H1 (cell line): ENCODE data around the gene KANSL1. TPM values are rescaled to one million over a fixed set of nuclear protein-coding genes. Genes with fewer than 3 reads are reported as not detected.

Source experiments
- CTCF ChIA-PET: fragments of 300-600 bp; sonication (Branson Sonifier 250); formaldehyde crosslinking; loops from one replicate; lab custom pipeline; 2021; ENCODE audit not compliant: partially characterized antibody; lab: Charles Lee
- POLR2A ChIA-PET: fragments of 300-600 bp; sonication (Branson Sonifier 250); formaldehyde crosslinking; loops from one replicate; lab custom pipeline; 2021; ENCODE audit warnings: inconsistent platforms; ENCODE audit not compliant: partially characterized antibody; lab: Charles Lee
- DNase-seq, 2 experiments: peaks; one replicate each; pipeline versions ENCODE4 v3.0.0 to v3.0.0-alpha.2; 2010 to 2022; ENCODE audit warnings: low spot score in 2 of 2, low read depth in 1 of 2, mixed read lengths in 1 of 2
- FAIRE-seq: peaks from 2 replicates; lab custom pipeline; 2011; peaks lifted over from hg19 to GRCh38; lab: Jason Lieb, UNC
- H2AFZ ChIP-seq: 2 replicates; pipeline ENCODE4 v1.8.1; 2012; ENCODE audit warnings: low read length, inconsistent platforms
- H2AK5ac ChIP-seq: 2 replicates; pipeline ENCODE4 v1.6.1; 2013; ENCODE audit warnings: low read depth, low read length
- H2BK120ac ChIP-seq: replicated peaks from 2 replicates; pipeline ENCODE3; 2013; ENCODE audit warnings: low read depth, low read length, inconsistent platforms
- H2BK12ac ChIP-seq: 2 replicates; pipeline ENCODE4 v1.6.1; 2013; ENCODE audit warnings: low read depth, low read length
- H2BK15ac ChIP-seq: 2 replicates; pipeline ENCODE4 v1.6.1; 2013; ENCODE audit warnings: low read length
- H2BK20ac ChIP-seq: 2 replicates; pipeline ENCODE4 v1.6.1; 2013; ENCODE audit warnings: low read length
- H2BK5ac ChIP-seq: 2 replicates; pipeline ENCODE4 v1.6.1; 2013; ENCODE audit warnings: low read depth, low read length
- H3K14ac ChIP-seq: 2 replicates; pipeline ENCODE4 v1.6.1; 2013; ENCODE audit warnings: inconsistent platforms; ENCODE audit not compliant: insufficient read length
- H3K18ac ChIP-seq: 2 replicates; pipeline ENCODE4 v1.6.1; 2013; ENCODE audit warnings: low read length; ENCODE audit errors: extremely low read depth
- H3K23ac ChIP-seq: 2 replicates; pipeline ENCODE4 v1.6.1; 2013; ENCODE audit warnings: inconsistent platforms; ENCODE audit not compliant: insufficient read length
- H3K23me2 ChIP-seq: 2 replicates; pipeline ENCODE4 v1.6.1; 2013; ENCODE audit warnings: low read depth, low read length
- H3K27ac ChIP-seq: 2 replicates; pipeline ENCODE4 v1.6.1; 2011; ENCODE audit warnings: low read depth, low read length, inconsistent platforms
- H3K27me3 ChIP-seq, 4 experiments: replicated peaks in 1 of 4; 1 replicate in 1 of 4; 2 replicates in 3 of 4; pipeline versions ENCODE4 v1.6.1 to v1.8.1; 2011 to 2013; ENCODE audit warnings: low read length in 3 of 4, mild to moderate bottlenecking in 3 of 4, inconsistent platforms in 2 of 4, mixed read lengths in 2 of 4, moderate library complexity in 1 of 4; ENCODE audit not compliant: control insufficient read depth in 3 of 4, insufficient read depth in 3 of 4; ENCODE audit errors: extremely low read depth in 1 of 4
- H3K36me3 ChIP-seq, 4 experiments: 2 replicates each; pipeline versions ENCODE4 v1.6.1 to v1.8.1; 2011 to 2013; ENCODE audit warnings: mild to moderate bottlenecking in 4 of 4, low read length in 3 of 4, moderate library complexity in 2 of 4, control low read depth in 1 of 4, inconsistent platforms in 1 of 4; ENCODE audit not compliant: insufficient read depth in 4 of 4, control insufficient read depth in 2 of 4
- H3K4ac ChIP-seq: replicated peaks from 2 replicates; pipeline ENCODE3; 2013; ENCODE audit warnings: low read length, low read depth, mixed read lengths, inconsistent platforms; ENCODE audit not compliant: insufficient read length
- H3K4me1 ChIP-seq, 4 experiments: replicated peaks in 1 of 4; 1 replicate in 1 of 4; 2 replicates in 3 of 4; pipeline versions ENCODE4 v1.6.1 to v1.8.1; 2011 to 2013; ENCODE audit warnings: low read length in 3 of 4, inconsistent platforms in 2 of 4, mixed read lengths in 1 of 4; ENCODE audit not compliant: insufficient read depth in 4 of 4, control insufficient read depth in 3 of 4
- H3K4me2 ChIP-seq, 2 experiments: 2 replicates each; pipeline versions ENCODE4 v1.6.1 to v1.8.1; 2011 to 2013; ENCODE audit warnings: low read depth in 2 of 2, low read length in 2 of 2, control low read depth in 1 of 2, inconsistent platforms in 1 of 2, mild to moderate bottlenecking in 1 of 2; ENCODE audit not compliant: insufficient read depth in 1 of 2
- H3K4me3 ChIP-seq, 4 experiments: fragments of 200-600, 300-600 bp in 1 of 4; sonication (generic), shearing (Covaris generic), sonication (Bioruptor Twin) in 1 of 4; 2 replicates each; pipeline versions ENCODE4 v1.5.1 to v1.8.1; 2011 to 2016; ENCODE audit warnings: low read length in 4 of 4, low read depth in 3 of 4, control low read depth in 2 of 4, inconsistent platforms in 2 of 4, mild to moderate bottlenecking in 2 of 4, mixed read lengths in 1 of 4, moderate library complexity in 1 of 4; ENCODE audit not compliant: insufficient read depth in 2 of 4; ENCODE audit errors: extremely low read depth in 1 of 4
- H3K56ac ChIP-seq: replicated peaks from 2 replicates; pipeline ENCODE3; 2013; ENCODE audit warnings: low read depth, mild to moderate bottlenecking, mixed read lengths, low read length, inconsistent platforms; ENCODE audit not compliant: insufficient read length
- H3K79me1 ChIP-seq: 2 replicates; pipeline ENCODE4 v1.6.1; 2013; ENCODE audit warnings: low read depth, low read length, control low read depth
- H3K79me2 ChIP-seq, 2 experiments: 2 replicates each; pipeline versions ENCODE4 v1.6.1 to v1.8.1; 2012 to 2013; ENCODE audit warnings: low read length in 2 of 2, mild to moderate bottlenecking in 2 of 2, inconsistent platforms in 1 of 2; ENCODE audit not compliant: insufficient read depth in 2 of 2, control insufficient read depth in 1 of 2
- H3K9ac ChIP-seq, 4 experiments: replicated peaks in 1 of 4; 1 replicate in 1 of 4; 2 replicates in 3 of 4; pipeline versions ENCODE4 v1.6.1 to v1.8.1; 2011 to 2013; ENCODE audit warnings: low read depth in 3 of 4, low read length in 3 of 4, control low read depth in 2 of 4, mild to moderate bottlenecking in 2 of 4, moderate library complexity in 2 of 4, inconsistent platforms in 1 of 4; ENCODE audit errors: extremely low read depth in 1 of 4
- H3K9me3 ChIP-seq, 2 experiments: 2 replicates each; pipeline versions ENCODE4 v1.6.1 to v1.8.1; 2012 to 2013; ENCODE audit warnings: mild to moderate bottlenecking in 2 of 2, moderate library complexity in 2 of 2, control low read depth in 1 of 2, inconsistent platforms in 1 of 2, low read depth in 1 of 2, low read length in 1 of 2, mixed read lengths in 1 of 2; ENCODE audit not compliant: insufficient read depth in 2 of 2
- H4K20me1 ChIP-seq, 2 experiments: replicated peaks in 1 of 2; 2 replicates each; pipeline versions ENCODE3 to v1.8.1; 2011 to 2013; ENCODE audit warnings: inconsistent platforms in 2 of 2, low read length in 2 of 2, mild to moderate bottlenecking in 1 of 2; ENCODE audit not compliant: insufficient read depth in 2 of 2, control insufficient read depth in 1 of 2
- H4K5ac ChIP-seq: 2 replicates; pipeline ENCODE4 v1.6.1; 2013; ENCODE audit warnings: low read length, low read depth, mixed read lengths, inconsistent platforms; ENCODE audit not compliant: insufficient read length
- H4K8ac ChIP-seq: 2 replicates; pipeline ENCODE4 v1.8.0; 2013; ENCODE audit warnings: mild to moderate bottlenecking, moderate library complexity, low read length, inconsistent platforms; ENCODE audit not compliant: insufficient read depth; ENCODE audit errors: extremely low read depth
- H4K91ac ChIP-seq: replicated peaks from 2 replicates; pipeline ENCODE3; 2013; ENCODE audit warnings: low read length, mixed read lengths, inconsistent platforms; ENCODE audit not compliant: insufficient read length
- BCL11A ChIP-seq, 2 experiments: IDR thresholded peaks; one replicate each; pipeline ENCODE4 v1.6.1; 2011; ENCODE audit warnings: low read depth in 2 of 2, low read length in 2 of 2, mild to moderate bottlenecking in 2 of 2
- CTBP2 ChIP-seq: IDR thresholded peaks from 2 replicates; pipeline ENCODE4 v1.7.0; 2011; ENCODE audit warnings: borderline replicate concordance, mild to moderate bottlenecking, moderate library complexity, mixed read lengths, low read length; ENCODE audit not compliant: insufficient read depth, insufficient read length
- SAP30 ChIP-seq: fragments of 300-600 bp; sonication (generic); IDR thresholded peaks from 2 replicates; pipeline ENCODE4 v1.7.1; 2012; ENCODE audit warnings: low read length, moderate library complexity, mild to moderate bottlenecking, inconsistent platforms; ENCODE audit not compliant: insufficient read depth, insufficient replicate concordance
- TBP ChIP-seq: IDR thresholded peaks from 2 replicates; pipeline ENCODE4 v1.6.1; 2011; ENCODE audit warnings: low read depth, low read length, improper control_type of control experiment
- TCF12 ChIP-seq: IDR thresholded peaks from 2 replicates; pipeline ENCODE4 v1.6.1; 2011; ENCODE audit warnings: low read depth, mild to moderate bottlenecking, low read length
- TEAD4 ChIP-seq: IDR thresholded peaks from 2 replicates; pipeline ENCODE4 v1.6.1; 2012; ENCODE audit warnings: low read depth, low read length, inconsistent platforms, mixed read lengths
- WGBS, 2 experiments: shearing (Covaris generic) in 1 of 2; methylation state at CpG; one replicate each; pipeline versions ENCODE4 v1.1.6 to v1.1.7; 2013 to 2015; ENCODE audit warnings: low lambda C conversion rate in 2 of 2, mixed read lengths in 2 of 2, inconsistent platforms in 1 of 2, low coverage in 1 of 2, missing lambda C conversion rate in 1 of 2; ENCODE audit not compliant: insufficient replicate concordance in 2 of 2, insufficient coverage in 1 of 2, insufficient read length in 1 of 2; ENCODE audit errors: extremely low coverage in 1 of 2, missing lambda C conversion rate in 1 of 2; 5-methylcytosine and 5-hydroxymethylcytosine counted together
- polyA plus RNA-seq, 7 experiments: library from polyadenylated mRNA; depleted of rRNA in 3 of 7; stranded (reverse) in 5 of 7; unstranded in 2 of 7; fragments of >200 nt in 5 of 7; fragments of 200-250 nt in 2 of 7; gene quantifications; 1 replicate in 5 of 7; 2 replicates in 1 of 7; 4 replicates in 1 of 7; pipeline versions ENCODE4 v1.2.1 to v1.2.3, GENCODE V29; 2011 to 2013; ENCODE audit warnings: missing spikeins in 2 of 7, mixed read lengths in 2 of 7
- total RNA-seq: library from RNA; stranded (reverse); fragmentation: NEBNext Ultra II Directional; extraction: Animal tissue kit (Norgen Biotek cat#: 25700); gene quantifications from 2 replicates; pipeline ENCODE4 v1.2.1, GENCODE V29; 2021

Gene KANSL1
- total and polyA plus RNA-seq, 2 of the 8 experiments (the other 6 are each of a cell fraction or from before 2014, with no cell fraction given), result 34.0 to 128 TPM

- Histone ChIP-seq H4K5ac (no peak overlapping the region), H4K8ac (no peak overlapping the region), H4K91ac (no peak overlapping the region), H3K18ac (no peak overlapping the region), H3K79me2 (peaks cover 0 to 79% of the 10 kb centered on the region in 2 experiments; a peak in 3 of 4 replicates), H2BK12ac (no peak overlapping the region), H3K27ac (no peak overlapping the region), H2BK15ac (no peak overlapping the region), H3K14ac (no peak overlapping the region), H3K56ac (no peak overlapping the region), H3K9me3 (no peaks in the 10 kb centered on the region), H2AFZ (no peak overlapping the region), H3K23me2 (no peaks in the 10 kb centered on the region; the same call in 1 of the 2 replicates), H3K4me1 (no peaks in the 10 kb centered on the region), H3K36me3 (peaks cover 0 to 14% (median 9%) of the 10 kb centered on the region in 4 experiments; a peak in 4 of 8 replicates), H2AK5ac (no peak overlapping the region), H3K9ac (no peak overlapping the region), H3K4me3 (no peak overlapping the region), H3K79me1 (no peaks in the 10 kb centered on the region), H4K20me1 (peaks cover 0 to 5% of the 10 kb centered on the region in 2 experiments), H3K4me2 (no peak overlapping the region), H2BK120ac (no peak overlapping the region), H2BK5ac (no peak overlapping the region), H3K4ac (no peak overlapping the region), H3K23ac (no peak overlapping the region), H2BK20ac (no peak overlapping the region), H3K27me3 (no peaks in the 10 kb centered on the region)
- ChIA-PET POLR2A (interaction anchor here (0.9 to 3.2 kb wide), 2 partner anchors 11 to 36 kb away, joined by 3 to 7 read pairs; no protein-coding TSS in a partner anchor), CTCF (interaction anchor here (1.6 kb wide), 1 partner anchor 131 kb away, joined by 3 read pairs; no protein-coding TSS in a partner anchor)
- WGBS, 2 experiments, result 88 to 100% methylated on average over 1 to 2 of the region's 2 CpGs
- FAIRE-seq (no peak), DNase-seq (no peak)
- TF ChIP-seq TBP (no peak), CTBP2 (no peak), TCF12 (no peak), TEAD4 (no peak), BCL11A (IDR thresholded peaks at IDR 0.05; ENCODE audit: low read depth in 2 of 2, low read length in 2 of 2) (no peak), SAP30 (no peak)
Measured at GRCh38 chr17:46082257-46082656, 111.0 kb downstream of the KANSL1 start.
